ENCODE results near the gene SBF2.

- TF ChIP-seq, protein P1, sequence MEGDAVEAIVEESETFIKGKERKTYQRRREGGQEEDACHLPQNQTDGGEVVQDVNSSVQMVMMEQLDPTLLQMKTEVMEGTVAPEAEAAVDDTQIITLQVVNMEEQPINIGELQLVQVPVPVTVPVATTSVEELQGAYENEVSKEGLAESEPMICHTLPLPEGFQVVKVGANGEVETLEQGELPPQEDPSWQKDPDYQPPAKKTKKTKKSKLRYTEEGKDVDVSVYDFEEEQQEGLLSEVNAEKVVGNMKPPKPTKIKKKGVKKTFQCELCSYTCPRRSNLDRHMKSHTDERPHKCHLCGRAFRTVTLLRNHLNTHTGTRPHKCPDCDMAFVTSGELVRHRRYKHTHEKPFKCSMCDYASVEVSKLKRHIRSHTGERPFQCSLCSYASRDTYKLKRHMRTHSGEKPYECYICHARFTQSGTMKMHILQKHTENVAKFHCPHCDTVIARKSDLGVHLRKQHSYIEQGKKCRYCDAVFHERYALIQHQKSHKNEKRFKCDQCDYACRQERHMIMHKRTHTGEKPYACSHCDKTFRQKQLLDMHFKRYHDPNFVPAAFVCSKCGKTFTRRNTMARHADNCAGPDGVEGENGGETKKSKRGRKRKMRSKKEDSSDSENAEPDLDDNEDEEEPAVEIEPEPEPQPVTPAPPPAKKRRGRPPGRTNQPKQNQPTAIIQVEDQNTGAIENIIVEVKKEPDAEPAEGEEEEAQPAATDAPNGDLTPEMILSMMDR (IDR thresholded peaks at IDR 0.05): no peak
- no peak for TF ChIP-seq POLR2A (IDR thresholded peaks at IDR 0.05)
Measured at GRCh38 chr11:10038521-10039302, 255.3 kb downstream of the SBF2 start.

All from tibial nerve (tissue), 3 donors.